GM10266 (cell line): ENCODE data around the gene CHST1.
A peak's percentile ranks its signal among the peaks of the same experiment; 100 is the strongest.

Experiments used
- DNase-seq: peaks from one replicate; pipeline ENCODE4 v3.0.0; 2012; ENCODE audit errors: extremely low spot score
- TF ChIP-seq, protein P1 (sequence below): IDR thresholded peaks from 2 replicates; pipeline ENCODE4 v1.5.1; 2012; ENCODE audit warnings: mild to moderate bottlenecking, low read depth; ENCODE audit not compliant: control insufficient read depth, insufficient read depth; ENCODE audit errors: missing control alignments

The CHST1 gene, protein sequence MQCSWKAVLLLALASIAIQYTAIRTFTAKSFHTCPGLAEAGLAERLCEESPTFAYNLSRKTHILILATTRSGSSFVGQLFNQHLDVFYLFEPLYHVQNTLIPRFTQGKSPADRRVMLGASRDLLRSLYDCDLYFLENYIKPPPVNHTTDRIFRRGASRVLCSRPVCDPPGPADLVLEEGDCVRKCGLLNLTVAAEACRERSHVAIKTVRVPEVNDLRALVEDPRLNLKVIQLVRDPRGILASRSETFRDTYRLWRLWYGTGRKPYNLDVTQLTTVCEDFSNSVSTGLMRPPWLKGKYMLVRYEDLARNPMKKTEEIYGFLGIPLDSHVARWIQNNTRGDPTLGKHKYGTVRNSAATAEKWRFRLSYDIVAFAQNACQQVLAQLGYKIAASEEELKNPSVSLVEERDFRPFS

DNA sequence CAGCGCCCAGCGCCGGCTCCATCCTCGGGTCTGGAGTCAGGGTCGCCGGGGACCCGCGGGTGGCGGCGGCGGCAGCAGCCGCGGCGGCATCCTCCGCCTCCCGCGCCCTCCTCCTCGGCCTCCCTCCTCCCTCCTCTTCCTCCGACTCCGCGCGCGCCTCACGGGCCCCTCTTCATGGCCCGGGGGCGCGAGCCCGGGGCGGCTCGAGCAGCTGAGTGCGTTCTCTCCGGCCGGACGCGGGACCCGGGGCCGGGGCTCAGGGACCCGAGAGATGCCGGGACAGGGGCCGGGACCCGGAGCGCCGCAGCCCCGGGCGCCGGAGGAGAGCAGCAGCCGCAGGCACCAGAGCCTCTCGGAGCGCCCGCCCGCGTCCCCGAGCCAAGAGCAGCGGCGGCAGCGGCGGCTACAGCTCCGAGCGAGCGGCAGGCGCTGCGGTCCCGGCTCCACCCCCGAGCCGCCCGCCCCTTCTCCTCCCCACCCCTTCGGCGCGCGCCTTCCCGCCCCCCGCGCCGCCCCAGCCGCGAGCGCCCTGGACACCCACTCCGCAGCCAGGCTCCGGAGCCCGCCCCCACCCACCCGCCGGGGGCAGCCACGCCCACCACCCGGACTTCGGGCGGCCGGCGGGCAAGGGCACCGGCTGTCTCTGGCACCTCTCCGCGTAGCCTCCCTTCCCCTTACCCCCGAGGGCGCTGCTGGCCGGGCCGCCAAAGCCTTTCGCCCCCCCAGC lies at the start of gene CHST1:
Gene CHST1, minus strand, starts transcription at position 417 of the 727 bp plus-strand sequence. CDS start 14,699 bp downstream, outside the sequence.
- peak; percentile 49 for DNase-seq
- TF ChIP-seq, protein P1, sequence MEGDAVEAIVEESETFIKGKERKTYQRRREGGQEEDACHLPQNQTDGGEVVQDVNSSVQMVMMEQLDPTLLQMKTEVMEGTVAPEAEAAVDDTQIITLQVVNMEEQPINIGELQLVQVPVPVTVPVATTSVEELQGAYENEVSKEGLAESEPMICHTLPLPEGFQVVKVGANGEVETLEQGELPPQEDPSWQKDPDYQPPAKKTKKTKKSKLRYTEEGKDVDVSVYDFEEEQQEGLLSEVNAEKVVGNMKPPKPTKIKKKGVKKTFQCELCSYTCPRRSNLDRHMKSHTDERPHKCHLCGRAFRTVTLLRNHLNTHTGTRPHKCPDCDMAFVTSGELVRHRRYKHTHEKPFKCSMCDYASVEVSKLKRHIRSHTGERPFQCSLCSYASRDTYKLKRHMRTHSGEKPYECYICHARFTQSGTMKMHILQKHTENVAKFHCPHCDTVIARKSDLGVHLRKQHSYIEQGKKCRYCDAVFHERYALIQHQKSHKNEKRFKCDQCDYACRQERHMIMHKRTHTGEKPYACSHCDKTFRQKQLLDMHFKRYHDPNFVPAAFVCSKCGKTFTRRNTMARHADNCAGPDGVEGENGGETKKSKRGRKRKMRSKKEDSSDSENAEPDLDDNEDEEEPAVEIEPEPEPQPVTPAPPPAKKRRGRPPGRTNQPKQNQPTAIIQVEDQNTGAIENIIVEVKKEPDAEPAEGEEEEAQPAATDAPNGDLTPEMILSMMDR: no peak

DNA sequence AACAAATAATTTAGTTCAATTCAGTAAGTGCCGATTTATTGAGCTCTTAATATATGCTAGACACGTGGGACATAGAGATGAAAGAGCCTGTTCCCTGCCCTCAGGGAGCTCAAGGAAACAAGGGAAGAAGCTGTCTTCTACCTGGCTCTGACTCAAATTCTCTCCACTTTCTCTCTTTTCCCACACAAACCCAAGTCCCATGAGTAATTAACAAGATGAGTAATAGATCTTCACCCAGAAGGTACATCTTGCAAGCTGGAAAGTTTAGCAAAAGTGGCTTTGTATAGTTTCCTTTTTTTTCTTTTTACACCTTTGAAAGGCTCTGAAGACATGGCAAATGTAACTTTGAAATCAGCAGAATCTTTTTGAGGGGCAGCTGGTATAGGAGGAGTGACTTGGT lies 48.2 kb upstream of the CHST1 start:
- TF ChIP-seq, protein P1: no peak

DNA sequence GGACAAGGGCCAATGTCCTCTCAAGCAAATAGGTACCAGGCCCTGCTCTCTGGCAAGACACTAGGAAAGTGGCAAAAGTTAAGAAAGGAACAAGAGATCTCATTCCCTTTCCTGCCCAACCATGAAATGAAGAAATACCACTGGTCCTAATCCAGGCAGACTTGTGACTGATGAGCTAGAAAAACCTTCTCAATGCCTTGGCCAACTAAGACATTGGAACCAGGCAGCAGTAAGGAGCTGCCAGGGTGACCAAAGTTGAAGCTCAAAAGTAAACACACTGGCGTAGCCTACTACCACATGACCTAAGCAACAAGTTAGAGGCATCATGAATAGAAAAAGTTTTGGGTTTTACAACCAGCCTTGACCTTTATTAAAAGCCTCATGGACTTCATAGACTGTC lies 45.1 kb upstream of the CHST1 start:
- TF ChIP-seq, protein P1: no peak
- no peak for DNase-seq

More for the DNA sequence above, 48.2 kb upstream of the CHST1 start:
- no peak for DNase-seq

DNA sequence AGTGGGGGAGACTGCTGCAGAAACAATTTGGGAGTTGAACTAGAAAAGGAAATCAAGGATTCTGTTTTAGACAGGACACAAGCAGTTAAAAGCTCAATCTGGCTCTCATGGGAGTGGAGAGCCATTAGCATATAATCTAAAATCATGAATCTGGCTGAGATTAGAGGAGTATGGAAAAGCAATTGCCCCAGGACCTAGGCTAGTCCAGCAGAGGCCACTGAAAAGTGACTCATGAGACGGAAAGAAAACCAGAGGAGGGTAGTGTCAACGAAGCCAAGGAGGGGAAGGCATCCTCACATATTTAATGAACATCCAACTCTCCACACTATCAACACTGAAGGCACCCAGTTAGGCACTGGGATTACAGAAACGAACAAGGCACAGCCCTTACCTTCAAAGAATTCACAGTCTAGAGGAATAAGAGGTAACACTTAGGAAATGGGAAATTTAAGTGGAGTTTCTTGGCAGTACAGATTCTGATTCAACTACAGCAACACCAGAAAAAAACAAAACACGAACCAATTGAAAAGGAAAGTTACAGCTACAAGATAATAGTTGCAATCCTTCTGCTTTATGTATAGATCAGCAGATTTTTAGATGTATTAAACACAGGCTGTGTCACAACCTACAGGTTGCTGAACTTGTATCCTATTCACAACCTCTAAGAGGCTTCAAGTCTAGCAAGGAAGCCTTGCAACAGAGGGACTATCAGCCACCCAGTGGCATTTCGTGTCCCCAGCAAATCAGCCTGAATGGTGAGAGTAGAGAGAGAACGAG lies 43.7 kb upstream of the CHST1 start:
- no peak for DNase-seq
- TF ChIP-seq, protein P1: no peak

DNA sequence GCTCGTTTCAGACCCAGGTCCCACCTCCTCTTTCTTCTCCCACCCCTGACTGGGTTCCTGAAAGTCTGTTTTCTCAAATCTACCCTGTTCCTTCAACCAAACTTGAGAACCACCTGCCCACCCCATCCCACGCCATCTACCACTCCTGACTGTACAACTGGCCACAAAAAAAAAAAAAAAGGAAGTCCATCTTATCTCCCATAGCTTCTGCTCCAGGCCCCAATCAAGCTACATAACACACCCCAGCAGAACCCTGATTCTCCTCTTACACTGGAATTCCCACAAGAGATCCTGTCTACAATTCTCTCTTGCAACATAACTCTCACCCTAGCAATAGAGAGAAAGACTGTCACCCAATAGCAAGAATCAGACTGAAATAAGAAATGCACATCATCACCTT lies 39.2 kb upstream of the CHST1 start:
- TF ChIP-seq, protein P1: no peak
- DNase-seq: no peak

DNA sequence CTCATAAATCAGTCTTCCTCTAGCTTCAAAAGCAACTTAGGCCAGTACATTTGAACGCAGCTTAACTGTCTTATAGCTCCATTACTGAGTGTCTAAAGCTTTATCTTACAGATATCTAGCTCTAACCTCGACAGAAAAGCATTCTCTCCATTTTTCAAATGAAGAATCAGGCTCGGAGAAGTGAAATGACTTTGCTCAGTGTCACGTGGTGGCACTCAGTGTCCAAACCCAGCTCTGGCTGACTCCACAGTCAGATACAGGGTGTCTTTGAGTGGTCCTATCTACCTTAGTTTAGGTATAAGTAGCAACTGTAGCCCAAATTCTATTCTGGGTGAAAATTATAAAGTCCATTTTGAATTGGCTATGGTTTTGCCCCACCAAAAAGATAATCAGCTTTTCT lies 38.7 kb upstream of the CHST1 start:
- DNase-seq: no peak
- TF ChIP-seq, protein P1: no peak
